HepG2 (cell line): ENCODE data around the gene EPS8.

Experiments used
- HHEX ChIP-seq: IDR thresholded peaks from 2 replicates; pipeline ENCODE4 v1.6.1; 2016; ENCODE audit warnings: control low read depth
- HNRNPUL1 ChIP-seq: fragments of 200-400 bp; formaldehyde crosslinking; IDR thresholded peaks from 2 replicates; pipeline ENCODE4 v1.6.1; 2017; ENCODE audit warnings: low read depth, mild to moderate bottlenecking, low read length, moderate library complexity
- MAX ChIP-seq: IDR thresholded peaks from 2 replicates; pipeline ENCODE4 v1.6.1; 2012; ENCODE audit warnings: inconsistent platforms
- MZF1 ChIP-seq: sonication (generic); formaldehyde crosslinking; IDR thresholded peaks from 2 replicates; pipeline ENCODE4 v1.8.1; 2023; ENCODE audit warnings: mild to moderate bottlenecking, missing genetic modification reagents, borderline replicate concordance
- NFIC ChIP-seq: IDR thresholded peaks from 2 replicates; pipeline ENCODE4 v1.6.1; 2012; ENCODE audit warnings: mild to moderate bottlenecking, low read length, inconsistent platforms
- POLR2A ChIP-seq, 2 experiments: IDR thresholded peaks; 2 replicates each; pipeline ENCODE4 v1.6.1; 2011; ENCODE audit warnings: low read depth in 2 of 2, low read length in 2 of 2, mild to moderate bottlenecking in 1 of 2, moderate library complexity in 1 of 2; ENCODE audit not compliant: insufficient read depth in 1 of 2
- SOX6 ChIP-seq, 2 experiments: fragments of 450-650 bp in 1 of 2; sonication (generic) in 1 of 2; formaldehyde crosslinking in 1 of 2; IDR thresholded peaks; 2 replicates each; pipeline versions ENCODE4 v1.4.0 to v1.6.1; 2017 to 2020; ENCODE audit warnings: antibody characterized with exemption in 1 of 2, mild to moderate bottlenecking in 1 of 2, missing genetic modification reagents in 1 of 2
- SP1 ChIP-seq, 2 experiments: fragments of 450-650 bp in 1 of 2; sonication (generic) in 1 of 2; formaldehyde crosslinking in 1 of 2; IDR thresholded peaks; 2 replicates each; pipeline versions ENCODE4 v1.4.0 to v1.6.1; 2016 to 2020; ENCODE audit warnings: missing genetic modification reagents in 1 of 2
- TCF7 ChIP-seq: sonication (generic); IDR thresholded peaks from 2 replicates; pipeline ENCODE4 v1.6.1; 2016; ENCODE audit warnings: antibody characterized with exemption, low read depth
- ZFX ChIP-seq: sonication (generic); formaldehyde crosslinking; IDR thresholded peaks from 2 replicates; pipeline ENCODE4 v1.4.0; 2020; ENCODE audit warnings: mild to moderate bottlenecking, low read depth, missing genetic modification reagents, moderate library complexity
- ZNF264 ChIP-seq: sonication (generic); formaldehyde crosslinking; IDR thresholded peaks from 2 replicates; pipeline ENCODE4 v1.4.0; 2020; ENCODE audit warnings: missing genetic modification reagents
- ZNF775 ChIP-seq: sonication (generic); formaldehyde crosslinking; IDR thresholded peaks from 2 replicates; pipeline ENCODE4 v1.4.0; 2020; ENCODE audit warnings: missing genetic modification reagents, mild to moderate bottlenecking, moderate library complexity, borderline replicate concordance
- TF ChIP-seq, protein P1 (sequence below): sonication (generic); formaldehyde crosslinking; IDR thresholded peaks from 2 replicates; pipeline ENCODE4 v1.5.0; 2020; ENCODE audit warnings: mild to moderate bottlenecking, missing genetic modification reagents, moderate library complexity

DNA sequence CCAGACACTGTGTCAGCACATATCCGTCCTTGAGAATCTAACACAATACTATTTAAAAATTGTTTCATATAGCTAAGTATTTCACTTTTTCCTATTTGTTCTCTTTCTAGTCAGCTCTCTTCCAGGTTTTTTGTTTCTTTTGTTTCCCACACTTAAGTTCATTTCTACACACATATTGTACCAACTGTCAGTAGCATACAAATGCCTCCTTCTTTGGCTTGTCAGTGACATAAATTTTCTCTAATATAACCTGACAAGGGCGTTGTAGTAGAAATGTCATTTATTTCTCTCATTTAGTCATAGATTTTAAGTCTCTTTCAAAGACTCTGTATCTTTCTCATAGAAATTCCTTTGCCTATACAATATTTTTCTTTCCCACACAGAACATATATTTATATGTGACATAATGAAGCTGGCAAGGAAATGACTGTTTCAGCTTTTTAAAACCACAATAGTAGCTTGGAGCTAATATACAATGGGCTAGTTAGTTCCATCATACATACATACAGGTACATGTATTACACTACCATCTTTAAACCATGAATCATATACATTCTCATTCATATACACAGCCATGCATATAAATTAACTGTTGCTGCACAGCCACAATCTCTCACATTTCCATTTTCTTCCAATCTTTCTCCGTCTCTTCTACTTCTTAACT is 42.3 kb upstream of the EPS8 start:
- TF ChIP-seq MAX, result no peak
- TF ChIP-seq SP1 (IDR thresholded peaks at IDR 0.05), result no peak
- TF ChIP-seq SP1 (CRISPR knock-in tag; IDR thresholded peaks at IDR 0.05), result no peak
- TF ChIP-seq HNRNPUL1, result no peak
- TF ChIP-seq HHEX (CRISPR knock-in tag), result no peak
- no peak for TF ChIP-seq MZF1 (CRISPR knock-in tag)
- no peak for TF ChIP-seq POLR2A (IDR thresholded peaks at IDR 0.05; ENCODE audit: insufficient read depth in 1 of 2, low read depth in 2 of 2, low read length in 2 of 2)
- no peak for TF ChIP-seq SOX6 (IDR thresholded peaks at IDR 0.05)
- TF ChIP-seq SOX6 (CRISPR knock-in tag; IDR thresholded peaks at IDR 0.05), result no peak
- TF ChIP-seq ZNF264 (CRISPR knock-in tag), result no peak
- no peak for TF ChIP-seq TCF7
- TF ChIP-seq, protein P1, sequence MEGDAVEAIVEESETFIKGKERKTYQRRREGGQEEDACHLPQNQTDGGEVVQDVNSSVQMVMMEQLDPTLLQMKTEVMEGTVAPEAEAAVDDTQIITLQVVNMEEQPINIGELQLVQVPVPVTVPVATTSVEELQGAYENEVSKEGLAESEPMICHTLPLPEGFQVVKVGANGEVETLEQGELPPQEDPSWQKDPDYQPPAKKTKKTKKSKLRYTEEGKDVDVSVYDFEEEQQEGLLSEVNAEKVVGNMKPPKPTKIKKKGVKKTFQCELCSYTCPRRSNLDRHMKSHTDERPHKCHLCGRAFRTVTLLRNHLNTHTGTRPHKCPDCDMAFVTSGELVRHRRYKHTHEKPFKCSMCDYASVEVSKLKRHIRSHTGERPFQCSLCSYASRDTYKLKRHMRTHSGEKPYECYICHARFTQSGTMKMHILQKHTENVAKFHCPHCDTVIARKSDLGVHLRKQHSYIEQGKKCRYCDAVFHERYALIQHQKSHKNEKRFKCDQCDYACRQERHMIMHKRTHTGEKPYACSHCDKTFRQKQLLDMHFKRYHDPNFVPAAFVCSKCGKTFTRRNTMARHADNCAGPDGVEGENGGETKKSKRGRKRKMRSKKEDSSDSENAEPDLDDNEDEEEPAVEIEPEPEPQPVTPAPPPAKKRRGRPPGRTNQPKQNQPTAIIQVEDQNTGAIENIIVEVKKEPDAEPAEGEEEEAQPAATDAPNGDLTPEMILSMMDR (CRISPR knock-in tag), result no peak
- TF ChIP-seq NFIC, result no peak
- no peak for TF ChIP-seq ZNF775 (CRISPR knock-in tag)
- no peak for TF ChIP-seq ZFX (CRISPR knock-in tag)
